K562 treated with DMSO at 1 percent for 48 hours (cell line): ENCODE measurements around the gene TMEM202. TPM values are rescaled to one million over a fixed set of nuclear protein-coding genes. Genes with fewer than 3 reads are reported as not detected.

ENCODE experiments used
- total RNA-seq: library from RNA; unstranded; fragments of 300-600 nt; gene quantifications from 2 replicates; pipeline ENCODE4 v1.2.3, GENCODE V29; 2022; ENCODE audit warnings: low replicate concordance; ENCODE audit errors: extremely low read depth

The TMEM202 gene
- total RNA-seq = not detected in 2 replicates

DNA sequence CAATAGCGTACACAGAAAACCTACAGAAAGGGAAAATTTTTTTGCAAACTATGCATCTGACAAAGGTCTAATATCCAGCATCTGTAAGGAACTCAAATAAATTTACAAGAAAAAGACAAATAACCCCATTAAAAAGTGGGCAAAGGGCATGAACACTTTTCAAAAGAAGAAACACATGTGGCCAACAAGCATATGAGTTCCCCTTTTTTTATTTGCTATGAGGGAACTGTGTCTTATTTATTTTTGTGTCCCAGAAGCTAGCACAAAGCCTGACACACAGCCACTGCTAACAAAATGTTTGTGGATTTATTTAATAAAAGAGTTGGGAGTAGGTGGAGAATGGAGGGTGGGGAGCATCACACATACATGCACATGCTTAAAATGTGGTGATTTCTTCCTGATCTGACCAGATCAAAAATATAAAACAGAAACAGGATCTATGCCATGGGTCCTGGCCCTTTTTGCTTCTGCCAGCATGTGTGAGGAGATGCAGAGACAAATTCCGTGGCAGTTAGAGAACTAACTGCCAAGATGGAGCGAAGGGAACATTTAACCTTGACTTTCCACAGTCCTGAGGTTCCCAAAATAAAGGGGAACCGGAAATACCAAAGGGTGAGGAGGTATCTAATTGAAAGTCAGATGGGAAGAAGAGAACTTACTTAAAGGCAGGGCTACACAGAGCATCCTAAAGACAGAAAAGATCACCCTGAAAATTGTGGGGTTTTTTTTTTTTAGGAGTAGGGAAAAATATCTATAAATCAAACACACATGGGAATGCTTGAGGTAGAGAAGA, at the start of gene TMEM202:
TSS of gene TMEM202 (plus strand) at position 510 of the 793 bp plus-strand sequence. CDS start at position 532, 22 bp downstream.

GRCh38 chr15:72375846-72376581, 22.1 kb upstream of the TMEM202 start, which contains the start of gene HEXA:
TSS of gene HEXA (minus strand) at chr15:72376014. CDS start at chr15:72375972, 42 bp downstream.

Other genes with a start within 250 kb of the TMEM202 start
- not detected in 2 replicates for gene GRAMD2A, start 200.5 kb upstream of the TMEM202 start, total RNA-seq
- gene PKM, start 167.1 kb upstream of the TMEM202 start, total RNA-seq = 617 and 1,590 TPM in 2 replicates
- not detected in 2 replicates for gene PARP6, start 125.8 kb upstream of the TMEM202 start, total RNA-seq
- not detected in 2 replicates for gene CELF6, start 78.1 kb upstream of the TMEM202 start, total RNA-seq
- gene HEXA, start 22.3 kb upstream of the TMEM202 start, total RNA-seq = 238 TPM in 1 of 2 replicates, not detected in the other
- not detected in 2 replicates for gene ARIH1, start 76.0 kb downstream of the TMEM202 start, total RNA-seq